ENCODE results near the gene WNK1. TPM values are rescaled to one million over a fixed set of nuclear protein-coding genes. Genes with fewer than 3 reads are reported as not detected.

Gene WNK1
- total RNA-seq, 1 donor from 2014 or later: 215 TPM

GRCh38 chr12:753611-754472 lies 1.5 kb downstream of the WNK1 start:
- Histone ChIP-seq H3K36me3 (no peaks in the 10 kb centered on the region), H3K9me3 (no peaks in the 10 kb centered on the region), H3K27ac (peak overlapping the region; percentile 93), H3K4me1 (peaks cover 29% of the 10 kb centered on the region), H3K27me3 (no peaks in the 10 kb centered on the region), H3K4me3 (peak overlapping the region; percentile 74)
- TF ChIP-seq CTCF (IDR thresholded peaks at IDR 0.05): peak; percentile 23
- intact Hi-C loops (cut with DNase I): loop anchor here (10.0 kb wide), 1 partner anchor 179 kb away; no protein-coding TSS in a partner anchor
- peak; percentile 80 for DNase-seq
- peak; percentile 6 for ATAC-seq

- DNase-seq (no peak), ATAC-seq (no peak)
- Histone ChIP-seq H3K36me3 (no peaks in the 10 kb centered on the region), H3K9me3 (no peaks in the 10 kb centered on the region), H3K4me1 (peaks cover 29% of the 10 kb centered on the region), H3K27ac (peak overlapping the region; percentile 93), H3K4me3 (peak overlapping the region; percentile 74), H3K27me3 (no peaks in the 10 kb centered on the region)
- no peak for TF ChIP-seq CTCF (IDR thresholded peaks at IDR 0.05)
- intact Hi-C loops (cut with DNase I): loop anchor here (10.0 kb wide), 1 partner anchor 180 kb away; no protein-coding TSS in a partner anchor
These were observed 2.1 kb downstream of the WNK1 start for GRCh38 chr12:754473-754820.

- peak; percentile 48 for TF ChIP-seq CTCF (IDR thresholded peaks at IDR 0.05)
- Histone ChIP-seq H3K27ac (peak overlapping the region; percentile 93), H3K27me3 (no peaks in the 10 kb centered on the region), H3K4me1 (peaks cover 30% of the 10 kb centered on the region), H3K9me3 (no peaks in the 10 kb centered on the region), H3K4me3 (peak overlapping the region; percentile 74), H3K36me3 (no peaks in the 10 kb centered on the region)
- ATAC-seq (no peak), DNase-seq (no peak)
- intact Hi-C loops (cut with DNase I): loop anchor here (10.0 kb wide), 1 partner anchor 180 kb away; no protein-coding TSS in a partner anchor
These were observed 2.6 kb downstream of the WNK1 start for GRCh38 chr12:754851-755562.

GRCh38 chr12:759628-760027 lies 7.2 kb downstream of the WNK1 start:
- Histone ChIP-seq H3K4me3 (no peak overlapping the region), H3K36me3 (peaks cover 7% of the 10 kb centered on the region), H3K27me3 (no peaks in the 10 kb centered on the region), H3K27ac (no peak overlapping the region), H3K4me1 (peaks cover 41% of the 10 kb centered on the region), H3K9me3 (no peaks in the 10 kb centered on the region)
- intact Hi-C loops (cut with DNase I): loop anchor here (10.0 kb wide), 1 partner anchor 185 kb away; no protein-coding TSS in a partner anchor
- DNase-seq (no peak), ATAC-seq (no peak)
- TF ChIP-seq CTCF (IDR thresholded peaks at IDR 0.05): no peak

- Histone ChIP-seq H3K36me3 (peaks cover 7% of the 10 kb centered on the region), H3K9me3 (no peaks in the 10 kb centered on the region), H3K27ac (no peak overlapping the region), H3K4me3 (no peak overlapping the region), H3K27me3 (no peaks in the 10 kb centered on the region), H3K4me1 (peaks cover 44% of the 10 kb centered on the region)
- ATAC-seq: no peak
- no peak for DNase-seq
- TF ChIP-seq CTCF (IDR thresholded peaks at IDR 0.05): no peak
- intact Hi-C loops (cut with DNase I): no loop called here
These were observed 8.9 kb downstream of the WNK1 start for GRCh38 chr12:761256-761655.

Measured in upper lobe of right lung (tissue), 1 donor.